NCI-H1048 (cell line): ENCODE results near the gene COL4A1.

Source experiments
- DNase-seq: peaks from one replicate; lab custom pipeline; 2025; lab: John Stamatoyannopoulos, UW

The COL4A1 gene

GRCh38 chr13:110274687-110275086, 32.3 kb downstream of the COL4A1 start:
- DNase-seq = no peak

GRCh38 chr13:110273254-110273653, 33.7 kb downstream of the COL4A1 start:
- DNase-seq = no peak

DNA sequence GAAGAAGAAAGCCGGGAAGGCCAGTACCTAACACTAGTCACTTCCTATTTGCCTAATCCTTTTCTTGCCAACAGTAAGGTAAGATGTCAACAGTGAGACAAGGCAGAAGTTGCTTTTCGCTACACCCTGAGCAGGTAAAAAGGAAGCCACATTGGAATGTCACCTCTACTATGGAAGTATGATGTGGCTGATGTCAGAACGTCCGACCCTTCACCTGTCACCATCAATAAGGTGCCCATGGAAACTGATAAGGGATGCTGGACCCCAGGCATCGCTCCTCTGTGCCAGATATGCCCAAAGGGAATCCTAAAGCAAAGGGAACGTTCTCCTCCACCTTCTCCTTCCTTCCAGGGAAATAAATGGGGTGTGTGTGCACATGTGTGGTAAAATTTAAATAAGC, 34.3 kb downstream of the COL4A1 start:
- no peak for DNase-seq

DNA sequence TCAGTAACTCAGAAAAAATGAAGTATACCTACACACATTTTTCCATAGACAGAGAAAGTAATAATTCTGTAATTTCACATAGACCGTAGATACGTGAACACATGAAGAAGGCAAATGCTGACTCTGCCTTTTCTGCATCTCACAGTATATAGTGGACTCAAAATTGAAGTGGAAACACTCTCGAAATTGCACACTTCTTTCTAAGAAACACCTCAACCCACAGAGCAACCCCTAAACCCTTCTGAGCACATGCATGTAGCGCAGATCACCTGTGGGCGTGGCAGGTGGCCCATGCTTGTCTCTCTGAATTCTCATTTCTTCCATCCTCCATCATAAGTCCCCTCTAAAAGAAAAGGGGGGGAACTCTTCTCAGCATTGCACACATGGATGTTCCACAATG, 34.7 kb downstream of the COL4A1 start:
- DNase-seq = no peak

- DNase-seq = no peak
Observed at GRCh38 chr13:110271313-110271712, 35.6 kb downstream of the COL4A1 start.

- DNase-seq = no peak
Observed at GRCh38 chr13:110270507-110270906, 36.5 kb downstream of the COL4A1 start.

DNA sequence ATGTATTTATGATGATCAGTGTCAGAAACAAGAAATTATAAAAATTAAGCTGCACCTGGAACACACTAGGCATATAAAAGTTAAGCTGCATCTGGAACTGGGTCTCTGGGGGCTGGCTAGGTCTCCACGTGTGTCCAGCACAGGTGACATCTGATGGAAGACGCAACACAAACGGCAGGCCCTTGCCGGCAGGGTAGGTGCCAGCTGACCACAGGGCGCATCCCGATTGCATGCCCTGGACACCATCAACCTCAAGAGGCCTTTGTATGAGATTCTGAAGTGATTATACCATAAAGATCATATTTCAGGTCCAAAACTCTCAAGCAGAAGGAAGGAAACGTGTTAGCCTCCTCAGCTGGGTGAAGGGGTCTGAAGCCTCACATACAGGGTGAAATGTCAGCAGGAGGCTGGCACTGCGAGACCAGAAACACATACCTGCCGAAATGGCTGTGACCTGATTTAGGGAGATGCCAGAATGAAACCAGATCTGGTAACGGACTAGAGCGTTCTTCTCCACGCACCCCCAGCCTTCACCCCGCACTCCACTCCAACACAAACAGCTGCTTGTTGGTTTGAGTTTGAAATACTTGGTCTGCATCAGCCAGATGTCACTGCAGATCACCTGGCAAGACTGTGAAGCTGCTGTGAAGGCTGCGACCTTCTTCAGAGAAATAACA, 37.3 kb downstream of the COL4A1 start:
- DNase-seq = no peak

GRCh38 chr13:110268576-110269185, 38.3 kb downstream of the COL4A1 start:
- no peak for DNase-seq

- DNase-seq = no peak
Observed at GRCh38 chr13:110268061-110268460, 38.9 kb downstream of the COL4A1 start.

GRCh38 chr13:110266983-110267382, 40.0 kb downstream of the COL4A1 start:
- no peak for DNase-seq

GRCh38 chr13:110266431-110266809, 40.5 kb downstream of the COL4A1 start:
- DNase-seq = no peak

DNA sequence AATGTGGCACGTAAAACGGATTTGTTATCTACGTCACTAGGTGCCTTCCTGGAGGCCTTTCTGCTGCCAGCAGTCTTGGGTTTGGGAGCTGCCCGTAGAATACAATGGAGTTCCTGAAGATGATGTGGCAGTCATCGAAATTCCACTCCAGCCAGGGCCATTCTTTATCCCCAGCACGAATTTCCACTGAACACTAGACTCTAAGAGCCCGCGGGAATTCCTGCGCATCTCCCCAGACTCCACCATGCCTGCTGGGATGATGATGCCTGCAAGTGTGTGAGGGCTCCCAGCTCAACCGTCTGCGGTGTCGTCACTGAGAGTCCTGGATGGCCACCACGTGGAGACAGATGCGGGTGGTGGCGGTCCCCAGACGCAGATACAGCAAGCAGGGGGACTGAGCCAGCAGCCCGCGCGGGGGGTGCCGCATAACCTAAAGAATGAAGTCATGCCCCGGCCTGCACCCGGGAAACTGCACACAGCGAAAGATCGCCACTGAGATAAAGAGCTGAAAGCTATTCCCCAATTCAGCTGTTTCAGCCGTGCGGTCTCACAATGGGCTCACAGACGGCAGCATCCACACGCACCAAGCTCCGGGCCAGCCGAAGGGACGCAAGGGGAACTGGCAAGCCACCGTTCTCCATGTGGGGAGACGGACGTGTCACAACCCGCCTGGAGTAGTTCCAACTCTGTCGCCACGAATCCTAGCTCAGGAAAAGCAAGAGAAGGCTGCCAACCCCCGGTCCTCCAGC, 41.1 kb downstream of the COL4A1 start:
- no peak for DNase-seq

- DNase-seq = no peak
Observed at GRCh38 chr13:110265341-110265681, 41.6 kb downstream of the COL4A1 start.

DNA sequence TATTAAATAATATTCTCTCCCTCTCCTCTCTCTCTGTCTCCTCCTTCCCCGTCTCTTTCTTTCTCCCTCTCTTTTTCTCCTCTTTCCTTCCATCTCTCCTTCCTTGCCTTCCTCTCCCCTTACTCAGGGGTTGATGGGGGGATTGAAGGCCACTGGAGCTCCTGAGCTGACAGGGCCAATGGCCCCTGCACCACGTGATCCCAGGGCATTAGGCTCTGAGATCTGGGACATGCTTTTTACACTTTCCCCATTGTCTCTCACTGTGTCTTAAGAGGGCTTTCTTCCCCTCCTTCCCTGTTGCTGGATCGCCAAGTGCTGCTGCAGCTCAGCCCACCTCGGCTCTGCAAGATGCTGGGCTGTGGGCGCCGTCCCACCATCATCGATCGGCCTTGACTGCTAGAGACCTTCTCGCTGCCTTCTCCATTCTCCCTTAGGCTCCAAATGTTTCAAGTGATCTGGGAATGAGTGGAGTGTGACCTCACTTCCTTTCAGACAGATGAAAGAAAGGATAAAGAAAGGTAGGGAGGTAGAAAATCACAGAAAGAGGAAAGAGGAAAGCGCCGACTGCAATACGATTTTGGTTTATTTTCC, 42.2 kb downstream of the COL4A1 start:
- no peak for DNase-seq

DNA sequence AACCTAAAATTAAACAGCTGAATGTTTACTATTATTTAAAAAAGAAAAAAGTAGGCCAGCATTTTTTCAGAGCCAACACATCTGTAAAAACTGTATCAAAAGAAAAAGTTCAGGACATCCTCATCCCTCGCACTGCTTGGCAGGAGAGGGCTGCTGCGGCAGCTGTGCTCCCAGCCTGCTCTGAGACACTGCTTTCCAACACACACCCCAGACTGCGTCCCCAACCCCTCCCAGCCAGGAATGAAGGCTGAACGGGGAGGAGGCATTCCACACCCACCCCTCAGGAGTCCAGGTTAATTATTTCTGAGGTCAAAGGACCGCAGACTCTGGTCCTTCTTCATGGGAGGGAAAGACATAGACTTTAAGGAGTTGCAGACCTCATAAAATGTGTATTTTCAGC, 43.1 kb downstream of the COL4A1 start:
- no peak for DNase-seq

GRCh38 chr13:110263404-110263803, 43.6 kb downstream of the COL4A1 start:
- DNase-seq = no peak

GRCh38 chr13:110262508-110263291, 44.3 kb downstream of the COL4A1 start:
- no peak for DNase-seq

DNA sequence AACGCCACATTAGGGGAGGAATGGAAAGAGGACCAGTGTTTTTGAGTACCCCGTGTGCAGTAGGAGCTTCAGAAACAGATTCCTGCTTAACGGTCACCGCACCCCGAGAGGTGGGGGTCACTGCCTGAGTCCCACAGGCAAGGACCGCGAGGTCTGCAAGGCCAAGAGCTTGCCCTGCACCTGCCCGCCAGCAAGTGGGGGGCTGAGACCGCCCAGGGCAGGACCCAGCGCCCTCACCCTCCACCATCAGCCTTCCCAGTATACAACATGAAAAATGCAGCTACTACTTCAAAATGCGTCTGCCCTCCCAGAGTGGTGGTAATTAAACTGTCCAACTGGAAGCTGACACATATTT, 44.9 kb downstream of the COL4A1 start:
- no peak for DNase-seq

DNA sequence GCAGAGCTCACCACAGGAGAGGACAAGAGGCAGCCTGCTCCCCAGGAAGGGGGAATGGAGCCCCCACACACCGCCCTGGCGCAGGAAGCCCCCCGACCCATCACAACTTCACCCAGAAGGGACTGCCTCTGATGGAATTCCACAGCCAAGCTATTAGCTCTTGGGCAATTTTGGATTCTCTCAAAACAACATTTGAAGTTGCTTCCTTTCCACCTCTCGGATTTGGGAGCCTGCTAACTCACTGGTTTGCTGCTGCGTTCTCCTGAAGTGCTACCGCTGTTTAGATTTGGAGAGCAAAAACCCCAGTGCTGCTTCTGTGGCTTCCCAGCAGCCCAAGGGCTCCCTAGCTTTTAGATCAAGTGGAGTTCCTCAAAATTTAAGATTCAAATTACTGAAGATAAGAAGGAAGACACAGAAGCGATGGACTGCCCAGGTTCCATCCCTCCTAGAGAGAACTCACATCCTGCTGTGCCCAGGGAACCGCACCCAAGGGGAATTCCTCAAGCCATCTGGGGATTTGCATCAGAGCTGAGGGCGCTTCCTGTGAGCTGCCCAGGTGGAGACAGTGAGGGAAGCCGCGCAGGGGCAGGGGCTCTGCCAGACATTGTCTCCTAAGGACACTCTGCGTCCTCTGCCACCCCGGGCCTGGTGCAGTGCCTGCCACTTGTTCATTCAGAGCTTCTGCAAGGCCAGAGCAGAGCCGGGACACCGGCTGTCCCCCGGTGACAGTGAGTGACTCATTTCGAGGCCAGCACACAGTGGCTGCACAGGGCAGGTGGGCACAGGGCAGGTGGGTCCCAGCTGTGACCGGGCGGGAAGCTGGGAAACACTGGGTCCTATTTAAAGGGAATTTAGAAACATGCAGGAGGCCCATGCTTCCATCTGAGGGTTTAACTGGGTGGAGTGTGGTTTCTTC, 45.5 kb downstream of the COL4A1 start:
- DNase-seq = no peak

DNA sequence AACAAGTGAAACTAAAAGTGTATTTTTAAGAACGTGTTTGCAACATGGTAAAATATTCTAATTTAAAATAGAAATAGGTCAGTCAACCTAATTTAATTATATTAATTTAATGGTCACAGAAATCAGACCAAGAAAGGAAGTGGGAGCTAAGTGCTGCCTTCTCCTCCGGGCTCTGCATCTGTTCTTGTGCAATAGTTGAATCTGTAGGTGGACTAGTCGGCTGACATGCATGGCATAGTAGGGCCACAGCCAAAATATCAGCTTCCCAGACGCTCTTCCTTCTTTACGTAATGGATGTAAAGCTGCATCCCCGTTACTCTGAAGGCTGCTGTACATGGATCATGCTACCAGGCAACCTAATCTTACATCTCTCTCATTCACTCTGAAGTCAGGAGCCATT, 47.3 kb downstream of the COL4A1 start:
- DNase-seq = no peak

GRCh38 chr13:110258876-110259631, 47.9 kb downstream of the COL4A1 start:
- no peak for DNase-seq
